GM21367 (cell line): ENCODE measurements around the gene PPP5C.
"Not testable (repeated sequence)": the region's sequence is repeated elsewhere in the genome, so short reads cannot be mapped to it uniquely, and the experiment has no call there.

Experiments
- ATAC-seq: cut with Tn5 transposase; IDR thresholded peaks from one replicate; pipeline ENCODE4 v1.9.1; 2021; ENCODE audit not compliant: unreplicated experiment

The PPP5C gene

GRCh38 chr19:46428239-46429135, 81.6 kb downstream of the PPP5C start, which contains the start of gene PNMA8C:
PNMA8C (minus strand) TSS chr19:46428936; CDS start chr19:46428359, 577 bp downstream.
- no peak for ATAC-seq

- no peak for ATAC-seq
These were observed 83.1 kb downstream of the PPP5C start for GRCh38 chr19:46429999-46430398.

- no peak for ATAC-seq
These were observed 84.9 kb downstream of the PPP5C start for GRCh38 chr19:46431824-46432223.

DNA sequence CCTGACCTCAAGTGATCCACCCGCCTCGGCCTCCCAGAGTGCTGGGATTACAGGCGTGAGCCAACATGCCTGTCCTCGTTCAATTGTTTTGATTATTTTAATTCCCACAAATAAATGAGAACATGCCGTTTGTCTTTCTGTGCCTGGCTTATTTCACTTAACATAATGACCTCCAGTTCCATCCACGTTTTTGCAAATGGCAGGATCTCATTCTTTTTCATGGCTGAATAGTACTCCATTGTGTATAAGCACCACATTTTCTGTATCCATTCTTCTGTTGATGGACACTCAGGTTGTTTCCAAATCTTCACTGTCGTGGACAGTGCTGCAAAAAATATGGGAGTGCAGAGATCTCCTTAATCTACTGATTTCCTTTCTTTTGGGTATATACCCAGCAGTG, 86.6 kb downstream of the PPP5C start:
- ATAC-seq: not testable (repeated sequence)

DNA sequence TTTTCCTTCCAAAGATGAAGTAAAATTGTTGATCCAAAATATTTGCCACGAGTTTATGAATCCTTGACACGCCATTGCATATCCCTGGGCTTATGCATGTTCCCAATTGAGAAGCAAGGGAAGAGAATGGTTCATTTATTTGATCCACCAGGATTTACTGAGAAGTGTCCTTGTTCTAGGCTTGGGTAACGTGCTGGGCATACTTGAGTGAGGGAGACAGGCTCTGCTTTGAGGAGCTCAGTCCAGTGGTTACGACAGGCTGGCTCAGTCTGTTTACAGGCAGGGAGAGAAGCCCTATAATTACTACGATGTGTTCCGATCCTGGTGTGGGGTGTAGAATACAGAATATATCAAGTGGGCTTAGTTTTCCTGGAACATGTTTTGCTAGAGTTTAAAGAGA, 88.1 kb downstream of the PPP5C start:
- no peak for ATAC-seq

DNA sequence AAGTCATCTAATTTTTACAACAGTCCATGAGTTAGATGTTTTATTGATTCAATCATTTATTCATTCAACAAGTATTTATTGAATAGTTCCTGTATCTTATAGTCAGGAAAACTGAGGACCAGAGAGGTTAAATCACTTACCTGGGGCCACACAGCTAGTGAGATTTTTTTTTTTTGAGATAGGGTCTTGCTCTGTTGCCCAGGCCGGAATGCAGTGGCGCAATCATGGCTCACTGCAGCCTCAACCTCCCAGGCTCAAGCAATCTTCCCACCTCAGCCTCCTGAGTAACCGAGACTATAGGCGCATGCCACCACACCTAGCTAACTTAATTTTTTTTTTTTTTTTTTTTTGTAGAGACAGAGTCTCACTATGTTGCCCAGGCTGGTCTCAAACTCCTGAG, 88.8 kb downstream of the PPP5C start:
- not testable (repeated sequence) for ATAC-seq
